BJ (cell line): ENCODE results near the gene KRT79. TPM values are rescaled to one million over a fixed set of nuclear protein-coding genes. Genes with fewer than 3 reads are reported as not detected.

Source experiments
- CTCF ChIA-PET: fragments of 350-600 bp; formaldehyde crosslinking; extraction: SDS; loops from one replicate; lab custom pipeline; 2021; ENCODE audit warnings: antibody characterized with exemption, inconsistent platforms; lab: Yijun Ruan, JAX
- POLR2A ChIA-PET: fragments of 300-600 bp; sonication (Branson Sonifier 250); formaldehyde crosslinking; extraction: SDS; loops from one replicate; lab custom pipeline; 2021; ENCODE audit warnings: antibody characterized with exemption; lab: Charles Lee
- DNase-seq: peaks from one replicate; pipeline ENCODE4 v3.0.0-alpha.2; 2011; ENCODE audit warnings: low read depth
- H3K27me3 ChIP-seq: 2 replicates; pipeline ENCODE4 v1.6.0; 2011; ENCODE audit warnings: low read length; ENCODE audit not compliant: control insufficient read depth, insufficient read depth
- H3K36me3 ChIP-seq: 2 replicates; pipeline ENCODE4 v1.5.1; 2011; ENCODE audit warnings: low read length; ENCODE audit not compliant: control insufficient read depth, insufficient read depth
- H3K4me3 ChIP-seq: 2 replicates; pipeline ENCODE4 v1.5.1; 2011; ENCODE audit warnings: low read depth, mild to moderate bottlenecking, control low read depth, low read length
- polyA plus RNA-seq: library from polyadenylated mRNA; depleted of rRNA; stranded (reverse); fragments of >200 nt; gene quantifications from 2 replicates; pipeline ENCODE4 v1.2.3, GENCODE V29; 2011
- TF ChIP-seq, protein P1 (sequence below): IDR thresholded peaks from 2 replicates; pipeline ENCODE4 v1.5.1; 2011; ENCODE audit warnings: low read depth, mild to moderate bottlenecking, control low read depth, inconsistent platforms, low read length, moderate library complexity; ENCODE audit not compliant: insufficient read depth

KRT79 gene
- polyA plus RNA-seq, 1 experiment = not detected

DNA sequence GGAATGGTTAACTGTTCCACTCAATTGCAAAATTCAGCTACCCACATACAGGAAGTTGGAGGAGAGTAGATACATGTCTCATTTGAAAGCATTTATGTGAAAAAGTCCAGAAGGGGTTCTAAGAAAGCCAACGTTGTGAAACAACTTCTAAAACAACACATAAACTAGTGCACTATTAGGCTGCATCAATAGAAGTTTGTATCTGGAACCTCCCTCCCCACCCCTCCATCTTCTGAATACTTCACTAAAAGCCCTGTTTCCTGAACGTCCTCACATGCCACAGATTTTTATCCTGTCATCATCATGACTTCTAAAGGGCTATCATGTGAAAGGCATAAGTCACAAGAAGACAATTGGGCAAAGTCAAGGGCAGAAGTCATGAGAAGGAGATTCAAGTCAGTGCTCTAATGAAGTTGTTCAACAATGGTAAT lies 5.5 kb downstream of the KRT79 start:
- peaks cover 5% of the 10 kb centered on the region for H3K27me3 ChIP-seq
- POLR2A ChIA-PET = no interaction called here
- no peaks in the 10 kb centered on the region for H3K36me3 ChIP-seq
- TF ChIP-seq, protein P1, sequence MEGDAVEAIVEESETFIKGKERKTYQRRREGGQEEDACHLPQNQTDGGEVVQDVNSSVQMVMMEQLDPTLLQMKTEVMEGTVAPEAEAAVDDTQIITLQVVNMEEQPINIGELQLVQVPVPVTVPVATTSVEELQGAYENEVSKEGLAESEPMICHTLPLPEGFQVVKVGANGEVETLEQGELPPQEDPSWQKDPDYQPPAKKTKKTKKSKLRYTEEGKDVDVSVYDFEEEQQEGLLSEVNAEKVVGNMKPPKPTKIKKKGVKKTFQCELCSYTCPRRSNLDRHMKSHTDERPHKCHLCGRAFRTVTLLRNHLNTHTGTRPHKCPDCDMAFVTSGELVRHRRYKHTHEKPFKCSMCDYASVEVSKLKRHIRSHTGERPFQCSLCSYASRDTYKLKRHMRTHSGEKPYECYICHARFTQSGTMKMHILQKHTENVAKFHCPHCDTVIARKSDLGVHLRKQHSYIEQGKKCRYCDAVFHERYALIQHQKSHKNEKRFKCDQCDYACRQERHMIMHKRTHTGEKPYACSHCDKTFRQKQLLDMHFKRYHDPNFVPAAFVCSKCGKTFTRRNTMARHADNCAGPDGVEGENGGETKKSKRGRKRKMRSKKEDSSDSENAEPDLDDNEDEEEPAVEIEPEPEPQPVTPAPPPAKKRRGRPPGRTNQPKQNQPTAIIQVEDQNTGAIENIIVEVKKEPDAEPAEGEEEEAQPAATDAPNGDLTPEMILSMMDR = no peak
- CTCF ChIA-PET = interaction anchor here (0.6 to 1.3 kb wide), 2 partner anchors 456 to 503 kb away, joined by 3 read pairs; no protein-coding TSS in a partner anchor
- DNase-seq = no peak
- no peak overlapping the region for H3K4me3 ChIP-seq

GRCh38 chr12:52828156-52828555 lies 6.0 kb downstream of the KRT79 start:
- CTCF ChIA-PET = interaction anchor here (0.6 to 1.3 kb wide), 2 partner anchors 456 to 503 kb away, joined by 3 read pairs; no protein-coding TSS in a partner anchor
- POLR2A ChIA-PET = no interaction called here
- TF ChIP-seq, protein P1 = no peak
- Histone ChIP-seq H3K4me3 (no peak overlapping the region), H3K27me3 (peaks cover 5% of the 10 kb centered on the region), H3K36me3 (no peaks in the 10 kb centered on the region)
- DNase-seq = no peak

DNA sequence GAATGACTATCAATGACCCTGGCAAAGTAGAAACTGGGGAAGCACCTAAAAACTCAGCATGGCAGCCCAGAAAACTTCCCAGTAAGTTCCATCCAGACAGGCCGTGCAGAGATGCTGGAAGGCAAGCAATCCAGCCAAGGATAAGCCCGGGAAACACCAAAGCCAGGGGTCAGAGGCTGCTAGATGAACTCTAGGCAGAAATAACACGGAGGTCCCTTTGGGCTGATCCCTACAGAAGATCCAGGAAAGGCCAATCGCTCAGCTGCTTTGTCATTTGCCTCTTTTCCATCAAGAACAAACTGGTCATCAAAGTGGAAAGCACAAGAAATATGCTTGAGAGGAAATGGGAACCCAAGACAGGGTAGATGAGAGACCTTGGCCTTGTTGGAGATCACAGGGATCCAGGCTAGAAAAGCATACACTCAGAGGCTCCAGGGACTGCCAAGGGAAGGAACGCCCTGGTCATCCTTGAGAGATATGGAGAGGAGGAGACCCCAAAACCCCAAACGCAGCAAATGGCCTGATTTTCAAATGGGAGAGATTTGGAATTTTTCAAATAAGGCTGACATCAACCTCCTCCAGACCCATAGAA lies 6.5 kb downstream of the KRT79 start:
- no peaks in the 10 kb centered on the region for H3K36me3 ChIP-seq
- TF ChIP-seq, protein P1 = no peak
- peaks cover 5% of the 10 kb centered on the region for H3K27me3 ChIP-seq
- no peak for DNase-seq
- ChIA-PET POLR2A (no interaction called here), CTCF (no interaction called here)
- no peak overlapping the region for H3K4me3 ChIP-seq

- no peak for DNase-seq
- ChIA-PET CTCF (no interaction called here), POLR2A (no interaction called here)
- TF ChIP-seq, protein P1 = no peak
- Histone ChIP-seq H3K4me3 (no peak overlapping the region), H3K27me3 (peaks cover 7% of the 10 kb centered on the region), H3K36me3 (no peaks in the 10 kb centered on the region)
Measured at GRCh38 chr12:52826611-52827498, 7.3 kb downstream of the KRT79 start.

GRCh38 chr12:52825961-52826360 lies 8.2 kb downstream of the KRT79 start:
- peaks cover 8% of the 10 kb centered on the region for H3K27me3 ChIP-seq
- no peak overlapping the region for H3K4me3 ChIP-seq
- ChIA-PET CTCF (no interaction called here), POLR2A (no interaction called here)
- TF ChIP-seq, protein P1 = no peak
- H3K36me3 ChIP-seq = no peaks in the 10 kb centered on the region
- no peak for DNase-seq
